ENCODE results near the gene PCDHB9. TPM values are rescaled to one million over a fixed set of nuclear protein-coding genes. Genes with fewer than 3 reads are reported as not detected.
"Not testable (repeated sequence)": the region's sequence is repeated elsewhere in the genome, so short reads cannot be mapped to it uniquely, and the experiment has no call there.

PCDHB9 gene
- total and polyA plus RNA-seq, 3 donors from 2014 or later, result 4.8 to 8.7 (median 5.7) TPM

- H3K27ac ChIP-seq; H3K4me1 ChIP-seq; DNase-seq; H3K4me3 ChIP-seq; H3K9me3 ChIP-seq; H3K27me3 ChIP-seq; H3K36me3 ChIP-seq (ENCODE audit: low read depth, missing control alignments); intact Hi-C loops (cut with DNase I; ENCODE audit: low total_unique reads): not testable (repeated sequence)
- 22 to 32% methylated on average over 7 to 32 of the region's 35 CpGs for WGBS, 2 donors
These were observed 2.2 kb downstream of the PCDHB9 start for GRCh38 chr5:141189131-141189530.

GRCh38 chr5:141192110-141192725 lies 5.3 kb downstream of the PCDHB9 start, which contains the start of gene PCDHB10:
PCDHB10 (plus strand) TSS chr5:141192353; CDS start chr5:141192553, 200 bp downstream.
- Histone ChIP-seq H3K9me3 (no peaks in the 10 kb centered on the region), H3K4me3 (no peak within 1 kb of the TSS)

GRCh38 chr5:141194332-141194731 lies 7.4 kb downstream of the PCDHB9 start:
- H3K27ac ChIP-seq; H3K27me3 ChIP-seq; H3K4me1 ChIP-seq; DNase-seq; H3K9me3 ChIP-seq; H3K36me3 ChIP-seq (ENCODE audit: low read depth, missing control alignments); H3K4me3 ChIP-seq; intact Hi-C loops (cut with DNase I; ENCODE audit: low total_unique reads): not testable (repeated sequence)
- WGBS, 2 donors, result 15% methylated on average over 5 of the region's 37 CpGs; no CpG with 5 or more reads in 1 of the 2 donors

More at GRCh38 chr5:141192110-141192725, 5.3 kb downstream of the PCDHB9 start, which contains the start of gene PCDHB10:
- peak; percentile 37 to 68 (median 68) for TF ChIP-seq CTCF (IDR thresholded peaks at IDR 0.05)
- TF ChIP-seq POLR2A (IDR thresholded peaks at IDR 0.05), result no peak
- H3K4me1 ChIP-seq, result no peaks in the 10 kb centered on the region
- H3K36me3 ChIP-seq (ENCODE audit: low read depth, missing control alignments), result no peaks in the 10 kb centered on the region
- H3K27me3 ChIP-seq, result no peaks in the 10 kb centered on the region
- WGBS, 2 donors, result 2 to 6% methylated on average over 10 of the region's 10 CpGs
- no peak within 1 kb of the TSS for H3K27ac ChIP-seq
- peak; percentile 86 for DNase-seq
- intact Hi-C loops (cut with DNase I; ENCODE audit: low total_unique reads), result no loop called here

GRCh38 chr5:141196363-141196762 lies 9.4 kb downstream of the PCDHB9 start:
- TF ChIP-seq CTCF (IDR thresholded peaks at IDR 0.05) (no peak), POLR2A (IDR thresholded peaks at IDR 0.05) (no peak)
- Histone ChIP-seq H3K36me3 (ENCODE audit: low read depth, missing control alignments) (no peaks in the 10 kb centered on the region), H3K4me1 (no peaks in the 10 kb centered on the region), H3K27me3 (no peaks in the 10 kb centered on the region), H3K27ac (no peak overlapping the region), H3K9me3 (no peaks in the 10 kb centered on the region), H3K4me3 (no peak overlapping the region)
- intact Hi-C loops (cut with DNase I; ENCODE audit: low total_unique reads), result no loop called here
- no peak for DNase-seq
- 45 to 62% methylated on average over 3 of the region's 3 CpGs for WGBS, 2 donors

- Histone ChIP-seq H3K36me3 (ENCODE audit: low read depth, missing control alignments) (no peaks in the 10 kb centered on the region), H3K9me3 (no peaks in the 10 kb centered on the region), H3K27me3 (no peaks in the 10 kb centered on the region), H3K4me1 (no peaks in the 10 kb centered on the region), H3K4me3 (no peak within 1 kb of the TSS), H3K27ac (no peak within 1 kb of the TSS)
- TF ChIP-seq POLR2A (IDR thresholded peaks at IDR 0.05) (no peak), CTCF (IDR thresholded peaks at IDR 0.05) (peak in 1 of 3 experiments; percentile 31)
- WGBS, 2 donors, result 23 to 40% methylated on average over 20 to 21 of the region's 21 CpGs
- intact Hi-C loops (cut with DNase I; ENCODE audit: low total_unique reads), result no loop called here
- DNase-seq, result no peak
These were observed 12.6 kb downstream of the PCDHB9 start, which contains the start of gene PCDHB11 for GRCh38 chr5:141199359-141200235. PCDHB11 (plus strand) TSS chr5:141199627; CDS start chr5:141199775, 148 bp downstream.

GRCh38 chr5:141201126-141201525 lies 14.2 kb downstream of the PCDHB9 start:
- H3K27ac ChIP-seq; intact Hi-C loops (cut with DNase I; ENCODE audit: low total_unique reads); H3K4me3 ChIP-seq; DNase-seq; H3K9me3 ChIP-seq; H3K36me3 ChIP-seq (ENCODE audit: low read depth, missing control alignments); H3K27me3 ChIP-seq; H3K4me1 ChIP-seq: not testable (repeated sequence)
- 20 to 25% methylated on average over 9 to 26 of the region's 38 CpGs for WGBS, 2 donors

GRCh38 chr5:141201646-141202045 lies 14.7 kb downstream of the PCDHB9 start:
- H3K27ac ChIP-seq; H3K9me3 ChIP-seq; DNase-seq; H3K4me1 ChIP-seq; H3K4me3 ChIP-seq; H3K36me3 ChIP-seq (ENCODE audit: low read depth, missing control alignments); H3K27me3 ChIP-seq; intact Hi-C loops (cut with DNase I; ENCODE audit: low total_unique reads): not testable (repeated sequence)
- WGBS, 2 donors, result 15 to 18% methylated on average over 16 to 28 of the region's 35 CpGs

Data from testis (tissue), 3 donors.